ENCODE data around the gene PTPN13. TPM values are rescaled to one million over a fixed set of nuclear protein-coding genes. Genes with fewer than 3 reads are reported as not detected.

Gene PTPN13
- total RNA-seq, 2 donors from 2014 or later, result 130 to 238 TPM

GRCh38 chr4:86683983-86684382 is 89.9 kb downstream of the PTPN13 start:
- TF ChIP-seq, protein P1, sequence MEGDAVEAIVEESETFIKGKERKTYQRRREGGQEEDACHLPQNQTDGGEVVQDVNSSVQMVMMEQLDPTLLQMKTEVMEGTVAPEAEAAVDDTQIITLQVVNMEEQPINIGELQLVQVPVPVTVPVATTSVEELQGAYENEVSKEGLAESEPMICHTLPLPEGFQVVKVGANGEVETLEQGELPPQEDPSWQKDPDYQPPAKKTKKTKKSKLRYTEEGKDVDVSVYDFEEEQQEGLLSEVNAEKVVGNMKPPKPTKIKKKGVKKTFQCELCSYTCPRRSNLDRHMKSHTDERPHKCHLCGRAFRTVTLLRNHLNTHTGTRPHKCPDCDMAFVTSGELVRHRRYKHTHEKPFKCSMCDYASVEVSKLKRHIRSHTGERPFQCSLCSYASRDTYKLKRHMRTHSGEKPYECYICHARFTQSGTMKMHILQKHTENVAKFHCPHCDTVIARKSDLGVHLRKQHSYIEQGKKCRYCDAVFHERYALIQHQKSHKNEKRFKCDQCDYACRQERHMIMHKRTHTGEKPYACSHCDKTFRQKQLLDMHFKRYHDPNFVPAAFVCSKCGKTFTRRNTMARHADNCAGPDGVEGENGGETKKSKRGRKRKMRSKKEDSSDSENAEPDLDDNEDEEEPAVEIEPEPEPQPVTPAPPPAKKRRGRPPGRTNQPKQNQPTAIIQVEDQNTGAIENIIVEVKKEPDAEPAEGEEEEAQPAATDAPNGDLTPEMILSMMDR (conservative IDR thresholded peaks at IDR 0.05), result no peak
- peaks cover 3% of the 10 kb centered on the region for H3K4me1 ChIP-seq (ENCODE audit: control insufficient read depth, insufficient read depth, low read length)
- no peak overlapping the region for H3K4me3 ChIP-seq (ENCODE audit: low read length)
- no peak overlapping the region for H3K9ac ChIP-seq (ENCODE audit: extremely low read depth, low read length, poor library complexity, severe bottlenecking)
- 94 to 100% methylated on average over 1 of the region's 2 CpGs for WGBS, 2 experiments (ENCODE audit: insufficient coverage in 1 of 2, insufficient read length in 1 of 2)
- Mint-ChIP-seq H3K27ac (no peak overlapping the region), H3K4me1 (peaks cover 3% of the 10 kb centered on the region), H3K36me3 (ENCODE audit: low read depth) (peaks cover 22% of the 10 kb centered on the region), H3K27me3 (ENCODE audit: insufficient read depth) (no peaks in the 10 kb centered on the region), H3K4me3 (no peak overlapping the region), H3K9me3 (no peaks in the 10 kb centered on the region)
- peaks cover 48% of the 10 kb centered on the region for H3K36me3 ChIP-seq (ENCODE audit: control insufficient read depth, insufficient read depth, low read length)
- H3K27me3 ChIP-seq (ENCODE audit: control insufficient read depth, insufficient read depth, low read length, poor library complexity, severe bottlenecking), result no peaks in the 10 kb centered on the region
- DNase-seq, result no peak
- H3K27ac ChIP-seq (ENCODE audit: low read depth, low read length), result no peak overlapping the region
- H3K9me3 ChIP-seq (ENCODE audit: control insufficient read depth, low read length), result no peaks in the 10 kb centered on the region

DNA sequence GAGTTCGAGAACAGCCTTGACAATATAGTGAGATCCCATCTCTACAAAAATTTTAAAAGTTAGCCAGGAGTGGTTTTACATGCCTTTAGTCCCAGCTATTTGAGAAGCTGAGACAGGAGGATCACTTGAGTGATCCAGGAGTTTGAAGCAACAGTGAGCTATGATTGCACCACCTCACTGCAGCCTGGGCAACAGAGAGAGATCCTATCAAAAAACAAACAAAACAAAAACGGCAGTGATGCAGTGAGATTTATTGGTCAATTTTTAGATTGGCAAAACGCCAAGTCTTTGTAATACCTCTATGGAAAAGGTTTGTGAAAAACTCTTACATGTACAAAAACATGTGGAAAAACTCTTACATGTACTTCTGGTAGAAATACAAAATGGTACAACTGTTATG is 91.3 kb downstream of the PTPN13 start:
- Histone ChIP-seq H3K4me3 (ENCODE audit: low read length) (no peak overlapping the region), H3K27me3 (ENCODE audit: control insufficient read depth, insufficient read depth, low read length, poor library complexity, severe bottlenecking) (no peaks in the 10 kb centered on the region), H3K36me3 (ENCODE audit: control insufficient read depth, insufficient read depth, low read length) (peaks cover 61% of the 10 kb centered on the region), H3K9me3 (ENCODE audit: control insufficient read depth, low read length) (no peaks in the 10 kb centered on the region), H3K9ac (ENCODE audit: extremely low read depth, low read length, poor library complexity, severe bottlenecking) (no peak overlapping the region), H3K27ac (ENCODE audit: low read depth, low read length) (no peak overlapping the region), H3K4me1 (ENCODE audit: control insufficient read depth, insufficient read depth, low read length) (no peaks in the 10 kb centered on the region)
- H3K36me3 Mint-ChIP-seq (ENCODE audit: low read depth), result peaks cover 32% of the 10 kb centered on the region
- H3K9me3 Mint-ChIP-seq, result no peaks in the 10 kb centered on the region
- TF ChIP-seq, protein P1 (conservative IDR thresholded peaks at IDR 0.05), result no peak
- WGBS, 2 experiments (ENCODE audit: insufficient coverage in 1 of 2, insufficient read length in 1 of 2), result 89 to 90% methylated on average over 2 to 3 of the region's 3 CpGs
- H3K27me3 Mint-ChIP-seq (ENCODE audit: insufficient read depth), result no peaks in the 10 kb centered on the region
- peaks cover 2% of the 10 kb centered on the region for H3K4me1 Mint-ChIP-seq
- H3K4me3 Mint-ChIP-seq, result no peak overlapping the region
- no peak overlapping the region for H3K27ac Mint-ChIP-seq
- DNase-seq, result no peak

- no peak overlapping the region for H3K4me3 Mint-ChIP-seq
- H3K27me3 ChIP-seq (ENCODE audit: control insufficient read depth, insufficient read depth, low read length, poor library complexity, severe bottlenecking), result no peaks in the 10 kb centered on the region
- peaks cover 39% of the 10 kb centered on the region for H3K36me3 Mint-ChIP-seq (ENCODE audit: low read depth)
- H3K9me3 ChIP-seq (ENCODE audit: control insufficient read depth, low read length), result no peaks in the 10 kb centered on the region
- H3K4me1 Mint-ChIP-seq, result peaks cover 2% of the 10 kb centered on the region
- DNase-seq, result no peak
- no peak overlapping the region for H3K27ac ChIP-seq (ENCODE audit: low read depth, low read length)
- H3K36me3 ChIP-seq (ENCODE audit: control insufficient read depth, insufficient read depth, low read length), result peaks cover 64% of the 10 kb centered on the region
- 93 to 100% methylated on average over 1 to 3 of the region's 3 CpGs for WGBS, 2 experiments (ENCODE audit: insufficient coverage in 1 of 2, insufficient read length in 1 of 2)
- no peak overlapping the region for H3K27ac Mint-ChIP-seq
- no peak overlapping the region for H3K4me3 ChIP-seq (ENCODE audit: low read length)
- H3K9ac ChIP-seq (ENCODE audit: extremely low read depth, low read length, poor library complexity, severe bottlenecking), result no peak overlapping the region
- no peaks in the 10 kb centered on the region for H3K27me3 Mint-ChIP-seq (ENCODE audit: insufficient read depth)
- H3K4me1 ChIP-seq (ENCODE audit: control insufficient read depth, insufficient read depth, low read length), result no peaks in the 10 kb centered on the region
- no peaks in the 10 kb centered on the region for H3K9me3 Mint-ChIP-seq
- TF ChIP-seq, protein P1 (conservative IDR thresholded peaks at IDR 0.05), result no peak
Observed at GRCh38 chr4:86686741-86687140, 92.6 kb downstream of the PTPN13 start.
